ENCODE data around the gene CLDN24.

The CLDN24 gene

GRCh38 chr4:183320211-183321059 is 1.8 kb downstream of the CLDN24 start, which contains the start of gene CLDN22:
TSS of gene CLDN22 (minus strand) at chr4:183320276. CDS start at chr4:183320218, 58 bp downstream.
- DNase-seq: no peak

GRCh38 chr4:183318656-183319055 is 3.6 kb downstream of the CLDN24 start:
- DNase-seq: no peak

GRCh38 chr4:183314806-183315205 is 7.4 kb downstream of the CLDN24 start:
- no peak for DNase-seq

GRCh38 chr4:183314336-183314735 is 7.9 kb downstream of the CLDN24 start:
- no peak for DNase-seq

- DNase-seq: no peak
Observed at GRCh38 chr4:183312841-183313240, 9.4 kb downstream of the CLDN24 start.

- DNase-seq: no peak
Observed at GRCh38 chr4:183306811-183307210, 15.4 kb downstream of the CLDN24 start.

- no peak for DNase-seq
Observed at GRCh38 chr4:183304538-183304937, 17.7 kb downstream of the CLDN24 start.

- no peak for DNase-seq
Observed at GRCh38 chr4:183304067-183304466, 18.2 kb downstream of the CLDN24 start.

- DNase-seq: no peak
Observed at GRCh38 chr4:183303301-183303700, 18.9 kb downstream of the CLDN24 start.

- no peak for DNase-seq
Observed at GRCh38 chr4:183300655-183301054, 21.6 kb downstream of the CLDN24 start.

GRCh38 chr4:183300070-183300469 is 22.2 kb downstream of the CLDN24 start:
- DNase-seq: no peak

GRCh38 chr4:183299464-183299863 is 22.8 kb downstream of the CLDN24 start:
- DNase-seq: no peak

GRCh38 chr4:183297675-183298074 is 24.6 kb downstream of the CLDN24 start:
- DNase-seq: no peak

GRCh38 chr4:183295711-183296110 is 26.5 kb downstream of the CLDN24 start:
- no peak for DNase-seq

- no peak for DNase-seq
Observed at GRCh38 chr4:183291070-183291469, 31.2 kb downstream of the CLDN24 start.

GRCh38 chr4:183289688-183290087 is 32.5 kb downstream of the CLDN24 start:
- no peak for DNase-seq

GRCh38 chr4:183288955-183289354 is 33.3 kb downstream of the CLDN24 start:
- DNase-seq: no peak

- no peak for DNase-seq
Observed at GRCh38 chr4:183287677-183288076, 34.5 kb downstream of the CLDN24 start.

GRCh38 chr4:183287309-183287659 is 34.9 kb downstream of the CLDN24 start:
- DNase-seq: no peak

GRCh38 chr4:183286590-183287308 is 35.5 kb downstream of the CLDN24 start:
- DNase-seq: no peak

- DNase-seq: no peak
Observed at GRCh38 chr4:183285886-183286285, 36.3 kb downstream of the CLDN24 start.

- DNase-seq: peak; percentile 42
Observed at GRCh38 chr4:183284965-183285364, 37.3 kb downstream of the CLDN24 start.

GRCh38 chr4:183284258-183284785 is 37.9 kb downstream of the CLDN24 start:
- no peak for DNase-seq

GRCh38 chr4:183276106-183276505 is 46.1 kb downstream of the CLDN24 start:
- no peak for DNase-seq

All from HCEC 1CT (cell line).